ENCODE data around the gene MLC1.

The MLC1 gene

GRCh38 chr22:50078246-50078645 lies 7.0 kb downstream of the MLC1 start:
- H3K27ac ChIP-seq (ENCODE audit: extremely low read depth, low read depth, low read length), result no peak overlapping the region
- H3K4me3 ChIP-seq (ENCODE audit: low read depth, low read length), result no peak overlapping the region
- TF ChIP-seq ZNF548 (tag by site-specific recombination; IDR thresholded peaks at IDR 0.05) (no peak), PRDM4 (tag by site-specific recombination; IDR thresholded peaks at IDR 0.05) (0 out of 2 replicates have a peak, but pooled peaks have one; percentile 46)
- no peaks in the 10 kb centered on the region for H3K36me3 ChIP-seq (ENCODE audit: control insufficient read depth in 2 of 2, insufficient read depth in 1 of 2, low read length in 2 of 2)
- ChIA-PET POLR2A (interaction anchor here (0.6 to 0.7 kb wide), 2 partner anchors 33 to 41 kb away, joined by 4 read pairs; no protein-coding TSS in a partner anchor), CTCF (interaction anchor here (0.7 kb wide), 1 partner anchor 399 kb away, joined by 3 read pairs; no protein-coding TSS in a partner anchor)
- no peaks in the 10 kb centered on the region for H3K9me3 ChIP-seq (ENCODE audit: control insufficient read depth, insufficient read depth, low read depth, low read length)
- no peaks in the 10 kb centered on the region for H3K4me1 ChIP-seq (ENCODE audit: control insufficient read depth, insufficient read depth, low read length)

GRCh38 chr22:50076646-50077535 lies 8.3 kb downstream of the MLC1 start:
- Histone ChIP-seq H3K4me3 (ENCODE audit: low read depth, low read length) (no peak overlapping the region), H3K36me3 (ENCODE audit: control insufficient read depth in 2 of 2, insufficient read depth in 1 of 2, low read length in 2 of 2) (no peaks in the 10 kb centered on the region), H3K4me1 (ENCODE audit: control insufficient read depth, insufficient read depth, low read length) (no peaks in the 10 kb centered on the region), H3K27ac (ENCODE audit: extremely low read depth, low read depth, low read length) (no peak overlapping the region), H3K9me3 (ENCODE audit: control insufficient read depth, insufficient read depth, low read depth, low read length) (no peaks in the 10 kb centered on the region)
- no peak for TF ChIP-seq SP3 (tag by site-specific recombination; IDR thresholded peaks at IDR 0.05)
- TF ChIP-seq ZNF768 (tag by site-specific recombination; IDR thresholded peaks at IDR 0.05), result no peak
- no peak for TF ChIP-seq ZBTB6 (tag by site-specific recombination; IDR thresholded peaks at IDR 0.05)
- no peak for TF ChIP-seq ATF2 (tag by site-specific recombination; IDR thresholded peaks at IDR 0.05; ENCODE audit: low read depth)
- no peak for TF ChIP-seq REST (tag by site-specific recombination; IDR thresholded peaks at IDR 0.05)
- TF ChIP-seq ZNF391 (tag by site-specific recombination; IDR thresholded peaks at IDR 0.05; ENCODE audit: borderline replicate concordance, low read depth), result no peak
- no peak for TF ChIP-seq ZNF175 (tag by site-specific recombination; IDR thresholded peaks at IDR 0.05)
- no peak for TF ChIP-seq ZNF785 (tag by site-specific recombination; IDR thresholded peaks at IDR 0.05)
- no peak for TF ChIP-seq ZNF138 (tag by site-specific recombination; IDR thresholded peaks at IDR 0.05; ENCODE audit: borderline replicate concordance)
- no peak for TF ChIP-seq OSR2 (tag by site-specific recombination; IDR thresholded peaks at IDR 0.05)
- TF ChIP-seq MYNN (tag by site-specific recombination; IDR thresholded peaks at IDR 0.05; ENCODE audit: borderline replicate concordance), result no peak
- TF ChIP-seq ZNF777 (tag by site-specific recombination; IDR thresholded peaks at IDR 0.05; ENCODE audit: borderline replicate concordance), result no peak
- no peak for TF ChIP-seq ZNF10 (tag by site-specific recombination; IDR thresholded peaks at IDR 0.05)
- TF ChIP-seq ZNF600 (tag by site-specific recombination; IDR thresholded peaks at IDR 0.05), result no peak
- CTCF ChIA-PET, result interaction anchor here (0.6 to 0.7 kb wide), 4 partner anchors 17 to 130 kb away, joined by 3 to 6 read pairs (median 4); no protein-coding TSS in a partner anchor
- POLR2A ChIA-PET, result no interaction called here

Data from HEK293 (cell line).